AG04449 (cell line): ENCODE results near the gene OPRM1.

Experiments used
- CTCF ChIA-PET: fragments of 350-600 bp; formaldehyde crosslinking; extraction: SDS; loops from one replicate; lab custom pipeline; 2021; ENCODE audit warnings: antibody characterized with exemption; lab: Yijun Ruan, JAX
- POLR2A ChIA-PET: fragments of 400-600, 350-600 bp; formaldehyde crosslinking; extraction: SDS; loops from one replicate; lab custom pipeline; 2020; ENCODE audit warnings: antibody characterized with exemption, inconsistent platforms; lab: Yijun Ruan, JAX
- DNase-seq: peaks from one replicate; pipeline ENCODE4 v3.0.0-alpha.2; 2010; ENCODE audit warnings: low read depth, low spot score
- H3K4me3 ChIP-seq: 2 replicates; pipeline ENCODE4 v1.5.1; 2011; ENCODE audit warnings: low read depth, mild to moderate bottlenecking, control low read depth, low read length
- CTCF ChIP-seq: IDR thresholded peaks from one replicate; pipeline ENCODE4 v1.5.1; 2011; ENCODE audit warnings: mild to moderate bottlenecking, moderate library complexity, low read length, control low read depth, inconsistent platforms; ENCODE audit not compliant: insufficient read depth; ENCODE audit errors: missing control alignments

OPRM1 gene

GRCh38 chr6:154039231-154039842 lies at the start of gene OPRM1:
OPRM1 (plus strand) TSS chr6:154039240; CDS start chr6:154039545, 305 bp downstream.
- POLR2A ChIA-PET, result no interaction called here
- no peak for DNase-seq
- H3K4me3 ChIP-seq, result no peak within 1 kb of the TSS
- no peak for TF ChIP-seq CTCF
- CTCF ChIA-PET, result no interaction called here

GRCh38 chr6:153989989-153990388 lies 49.1 kb upstream of the OPRM1 start:
- ChIA-PET POLR2A (no interaction called here), CTCF (no interaction called here)
- DNase-seq, result no peak
- H3K4me3 ChIP-seq, result no peak overlapping the region
- no peak for TF ChIP-seq CTCF

- no peak overlapping the region for H3K4me3 ChIP-seq
- DNase-seq, result no peak
- ChIA-PET CTCF (no interaction called here), POLR2A (no interaction called here)
- TF ChIP-seq CTCF, result no peak
Measured at GRCh38 chr6:153994004-153994403, 45.0 kb upstream of the OPRM1 start.

- ChIA-PET POLR2A (no interaction called here), CTCF (no interaction called here)
- no peak for TF ChIP-seq CTCF
- no peak overlapping the region for H3K4me3 ChIP-seq
- no peak for DNase-seq
Measured at GRCh38 chr6:153994811-153995210, 44.2 kb upstream of the OPRM1 start.

GRCh38 chr6:153997221-153997620 lies 41.8 kb upstream of the OPRM1 start:
- POLR2A ChIA-PET, result no interaction called here
- no peak overlapping the region for H3K4me3 ChIP-seq
- CTCF ChIA-PET, result no interaction called here
- DNase-seq, result no peak
- no peak for TF ChIP-seq CTCF

GRCh38 chr6:154001494-154002285 lies 37.4 kb upstream of the OPRM1 start:
- ChIA-PET POLR2A (no interaction called here), CTCF (no interaction called here)
- TF ChIP-seq CTCF, result no peak

More at GRCh38 chr6:154001494-154002285, 37.4 kb upstream of the OPRM1 start:
- no peak overlapping the region for H3K4me3 ChIP-seq
- DNase-seq, result no peak
